Aorta (tissue), 5 donors: Measurements from ENCODE around the gene CASP3. TPM values are rescaled to one million over a fixed set of nuclear protein-coding genes. Genes with fewer than 3 reads are reported as not detected.

Experiments used
- ATAC-seq: fragments of 200-7000 bp; cut with Tn5 transposase; one replicate; pipeline ENCODE4 v1.9.1; 2022; ENCODE audit warnings: moderate library complexity; ENCODE audit not compliant: low FRiP score
- DNase-seq, 2 donors: peaks; one replicate each; pipeline ENCODE4 v3.0.0-alpha.2; 2020
- H3K27ac ChIP-seq, 2 donors: one replicate each; pipeline ENCODE4 v1.5.1; 2013; ENCODE audit warnings: low read length in 2 of 2, mild to moderate bottlenecking in 2 of 2, moderate library complexity in 2 of 2, control low read depth in 1 of 2, inconsistent platforms in 1 of 2, low read depth in 1 of 2
- H3K27me3 ChIP-seq, 2 donors: one replicate each; pipeline ENCODE4 v1.6.1; 2013; ENCODE audit warnings: control low read depth in 1 of 2, low read length in 1 of 2, mild to moderate bottlenecking in 1 of 2, moderate library complexity in 1 of 2; ENCODE audit not compliant: insufficient read depth in 2 of 2, control insufficient read depth in 1 of 2
- H3K36me3 ChIP-seq, 2 donors: one replicate each; pipeline ENCODE4 v1.6.1; 2013; ENCODE audit warnings: control low read depth in 1 of 2, low read length in 1 of 2, mild to moderate bottlenecking in 1 of 2; ENCODE audit not compliant: insufficient read depth in 2 of 2, control insufficient read depth in 1 of 2
- H3K4me1 ChIP-seq, 2 donors: one replicate each; pipeline ENCODE4 v1.6.1; 2013; ENCODE audit warnings: low read length in 2 of 2, control low read depth in 1 of 2, mild to moderate bottlenecking in 1 of 2, moderate library complexity in 1 of 2; ENCODE audit not compliant: insufficient read depth in 2 of 2, control insufficient read depth in 1 of 2
- H3K4me3 ChIP-seq, 2 donors: one replicate each; pipeline ENCODE4 v1.5.1; 2013; ENCODE audit warnings: low read length in 2 of 2, control low read depth in 1 of 2, mild to moderate bottlenecking in 1 of 2
- H3K9me3 ChIP-seq: one replicate; pipeline ENCODE4 v1.6.1; 2013; ENCODE audit warnings: mild to moderate bottlenecking, low read length; ENCODE audit not compliant: control insufficient read depth
- whole genome bisulfite sequencing, 2 donors: extraction: QIAGEN DNeasy Blood & Tissue Kit; methylation state at CpG; one replicate each; pipeline ENCODE4 v1.1.7; 2013; 5-methylcytosine and 5-hydroxymethylcytosine counted together
- intact Hi-C, 2 donors: fragments of 100-400 bp; cut with DNase I; formaldehyde crosslinking; loops; one replicate each; pipeline versions ENCODE4 v1.14.2 to v1.15.0; 2022
- long read RNA-seq, 2 donors: library from polyadenylated mRNA; unstranded; transcript quantifications; one replicate each; pipeline ENCODE4 v2.0.0, GENCODE V29; 2020 to 2021
- polyA plus RNA-seq, 2 donors: library from polyadenylated mRNA; stranded (reverse); fragments of 200-250 nt; gene quantifications; one replicate each; pipeline ENCODE4 v1.2.3, GENCODE V29; 2013
- total RNA-seq, 2 donors: library from RNA; stranded (reverse); fragmentation: NEBNext Ultra II Directional; extraction: Animal tissue kit (Norgen Biotek cat#: 25700); gene quantifications; one replicate each; pipeline ENCODE4 v1.2.1, GENCODE V29; 2021
- donor health status: healthy with polysubstance abuse.
- donor health status: Bipolar disorder and iron deficiency.
- donor health status: DM: no; HTN: no; CAD: no.
- donor health status: DM: no; HTN: no; CAD: no.
- donor health status: DM: yes; HTN: yes; CAD: no.

Gene CASP3
- total RNA-seq, result 10 to 100 TPM; 19.3 to 23.2 TPM
- 10 to 100 TPM in 1 of 2 donors, 1 to 10 TPM in 1; 9.9 to 17.9 TPM for polyA plus RNA-seq
- long read RNA-seq, donor 1, transcript CASP3-206 (7 exons, 2,540 nt), result major isoform, 16 of 29 reads
- long read RNA-seq, donor 1, partial matches to known transcripts, result 4 of 29 reads
- long read RNA-seq, donor 1, other reads (novel, unspliced or antisense), result 5 of 29 reads
- long read RNA-seq, donor 2, transcript CASP3-206 (7 exons, 2,540 nt), result major isoform, 5 of 7 reads
- long read RNA-seq, donor 2, partial matches to known transcripts, result 0 of 7 reads
- long read RNA-seq, donor 2, other reads (novel, unspliced or antisense), result 0 of 7 reads

- peaks cover 0 to 4% of the 10 kb centered on the region in 2 donors for H3K4me1 ChIP-seq
Observed at GRCh38 chr4:184649026-184649970, at the start of gene CASP3, which contains the start of gene PRIMPOL. Gene CASP3 (minus strand): TSS chr4:184649447. CDS start chr4:184638453, 10,994 bp downstream. Gene PRIMPOL (plus strand): TSS chr4:184649738. CDS start chr4:184657141, 7,403 bp downstream.

GRCh38 chr4:184697956-184698355 lies 48.7 kb upstream of the CASP3 start:
- H3K27ac ChIP-seq, result no peak overlapping the region
- H3K4me1 ChIP-seq, result no peaks in the 10 kb centered on the region
- ATAC-seq (no peak), DNase-seq (no peak)
- H3K9me3 ChIP-seq, result no peaks in the 10 kb centered on the region
- no peaks in the 10 kb centered on the region for H3K36me3 ChIP-seq
- H3K4me3 ChIP-seq, result peak overlapping the region; percentile 42 to 69
- 19 to 22% methylated on average over 3 of the region's 3 CpGs for WGBS, 2 donors
- H3K27me3 ChIP-seq, result no peaks in the 10 kb centered on the region
- intact Hi-C loops, result no loop called here

More at GRCh38 chr4:184649026-184649970, at the start of gene CASP3, which contains the start of gene PRIMPOL:
- peak within 1 kb of the TSS; percentile 77 to 93 for H3K4me3 ChIP-seq
- DNase-seq, result peak; percentile 98 to 99
- WGBS, 2 donors, result 1% methylated on average over 73 to 90 of the region's 90 CpGs
- intact Hi-C loops, result loop anchor here (2.0 to 10.0 kb wide), 5 partner anchors 83 to 177 kb away; partner anchors contain the start of genes IRF2 (in 2 of the 2) and CENPU (in 1 of the 2)
- no peaks in the 10 kb centered on the region for H3K9me3 ChIP-seq
- no peaks in the 10 kb centered on the region for H3K36me3 ChIP-seq
- ATAC-seq, result peak; percentile 98
- no peaks in the 10 kb centered on the region for H3K27me3 ChIP-seq
- H3K27ac ChIP-seq, result peak within 1 kb of the TSS; percentile 95 to 97

GRCh38 chr4:184695178-184695896 lies 46.1 kb upstream of the CASP3 start:
- Histone ChIP-seq H3K27me3 (no peaks in the 10 kb centered on the region), H3K4me1 (no peaks in the 10 kb centered on the region), H3K36me3 (no peaks in the 10 kb centered on the region), H3K9me3 (no peaks in the 10 kb centered on the region), H3K27ac (no peak overlapping the region), H3K4me3 (no peak overlapping the region)
- ATAC-seq (no peak), DNase-seq (no peak)
- intact Hi-C loops, result no loop called here
- 57 to 75% methylated on average over 3 of the region's 3 CpGs for whole genome bisulfite sequencing, 2 donors

- H3K4me1 ChIP-seq, result no peaks in the 10 kb centered on the region
- no peak for ATAC-seq
- H3K27ac ChIP-seq, result no peak overlapping the region
- intact Hi-C loops, result no loop called here
- H3K4me3 ChIP-seq, result no peak overlapping the region
- no peaks in the 10 kb centered on the region for H3K9me3 ChIP-seq
- H3K36me3 ChIP-seq, result no peaks in the 10 kb centered on the region
- DNase-seq, result no peak
- H3K27me3 ChIP-seq, result no peaks in the 10 kb centered on the region
Observed at GRCh38 chr4:184694412-184694956, 45.2 kb upstream of the CASP3 start.

- no peaks in the 10 kb centered on the region for H3K9me3 ChIP-seq
- no peaks in the 10 kb centered on the region for H3K27me3 ChIP-seq
- H3K4me1 ChIP-seq, result no peaks in the 10 kb centered on the region
- 85% methylated on average over 5 of the region's 5 CpGs for WGBS, 2 donors
- no peak overlapping the region for H3K4me3 ChIP-seq
- no peaks in the 10 kb centered on the region for H3K36me3 ChIP-seq
- DNase-seq (no peak), ATAC-seq (no peak)
- H3K27ac ChIP-seq, result no peak overlapping the region
- intact Hi-C loops, result no loop called here
Observed at GRCh38 chr4:184693056-184693455, 43.8 kb upstream of the CASP3 start.

GRCh38 chr4:184689681-184690080 lies 40.4 kb upstream of the CASP3 start:
- WGBS, 2 donors, result 58% methylated on average over 5 of the region's 5 CpGs
- H3K27me3 ChIP-seq, result no peaks in the 10 kb centered on the region
- DNase-seq (no peak), ATAC-seq (no peak)
- no peak overlapping the region for H3K27ac ChIP-seq
- no peaks in the 10 kb centered on the region for H3K4me1 ChIP-seq
- intact Hi-C loops, result no loop called here
- no peak overlapping the region for H3K4me3 ChIP-seq
- no peaks in the 10 kb centered on the region for H3K9me3 ChIP-seq
- no peaks in the 10 kb centered on the region for H3K36me3 ChIP-seq

- H3K27me3 ChIP-seq, result no peaks in the 10 kb centered on the region
- no peak overlapping the region for H3K27ac ChIP-seq
- H3K9me3 ChIP-seq, result no peaks in the 10 kb centered on the region
- 67 to 68% methylated on average over 11 of the region's 11 CpGs for WGBS, 2 donors
- ATAC-seq, result no peak
- no peak overlapping the region for H3K4me3 ChIP-seq
- DNase-seq, result no peak
- H3K4me1 ChIP-seq, result no peaks in the 10 kb centered on the region
- no peaks in the 10 kb centered on the region for H3K36me3 ChIP-seq
- intact Hi-C loops, result no loop called here
Observed at GRCh38 chr4:184688447-184688846, 39.2 kb upstream of the CASP3 start.

GRCh38 chr4:184688005-184688404 lies 38.8 kb upstream of the CASP3 start:
- H3K36me3 ChIP-seq, result no peaks in the 10 kb centered on the region
- H3K9me3 ChIP-seq, result no peaks in the 10 kb centered on the region
- no peak overlapping the region for H3K27ac ChIP-seq
- intact Hi-C loops, result no loop called here
- DNase-seq (no peak), ATAC-seq (no peak)
- no peak overlapping the region for H3K4me3 ChIP-seq
- no peaks in the 10 kb centered on the region for H3K27me3 ChIP-seq
- WGBS, 2 donors, result 57 to 59% methylated on average over 3 of the region's 3 CpGs
- H3K4me1 ChIP-seq, result no peaks in the 10 kb centered on the region
